ENCODE data around the gene ADAMTS17.

The ADAMTS17 gene

GRCh38 chr15:100030586-100031229 is 311.1 kb downstream of the ADAMTS17 start:
- DNase-seq (ENCODE audit: low read depth) = no peak
- no peak overlapping the region for H3K4me3 ChIP-seq (ENCODE audit: low read depth, low read length)
- TF ChIP-seq, protein P1, sequence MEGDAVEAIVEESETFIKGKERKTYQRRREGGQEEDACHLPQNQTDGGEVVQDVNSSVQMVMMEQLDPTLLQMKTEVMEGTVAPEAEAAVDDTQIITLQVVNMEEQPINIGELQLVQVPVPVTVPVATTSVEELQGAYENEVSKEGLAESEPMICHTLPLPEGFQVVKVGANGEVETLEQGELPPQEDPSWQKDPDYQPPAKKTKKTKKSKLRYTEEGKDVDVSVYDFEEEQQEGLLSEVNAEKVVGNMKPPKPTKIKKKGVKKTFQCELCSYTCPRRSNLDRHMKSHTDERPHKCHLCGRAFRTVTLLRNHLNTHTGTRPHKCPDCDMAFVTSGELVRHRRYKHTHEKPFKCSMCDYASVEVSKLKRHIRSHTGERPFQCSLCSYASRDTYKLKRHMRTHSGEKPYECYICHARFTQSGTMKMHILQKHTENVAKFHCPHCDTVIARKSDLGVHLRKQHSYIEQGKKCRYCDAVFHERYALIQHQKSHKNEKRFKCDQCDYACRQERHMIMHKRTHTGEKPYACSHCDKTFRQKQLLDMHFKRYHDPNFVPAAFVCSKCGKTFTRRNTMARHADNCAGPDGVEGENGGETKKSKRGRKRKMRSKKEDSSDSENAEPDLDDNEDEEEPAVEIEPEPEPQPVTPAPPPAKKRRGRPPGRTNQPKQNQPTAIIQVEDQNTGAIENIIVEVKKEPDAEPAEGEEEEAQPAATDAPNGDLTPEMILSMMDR (IDR thresholded peaks at IDR 0.05; ENCODE audit: low read depth, low read length, missing control alignments) = no peak

DNA sequence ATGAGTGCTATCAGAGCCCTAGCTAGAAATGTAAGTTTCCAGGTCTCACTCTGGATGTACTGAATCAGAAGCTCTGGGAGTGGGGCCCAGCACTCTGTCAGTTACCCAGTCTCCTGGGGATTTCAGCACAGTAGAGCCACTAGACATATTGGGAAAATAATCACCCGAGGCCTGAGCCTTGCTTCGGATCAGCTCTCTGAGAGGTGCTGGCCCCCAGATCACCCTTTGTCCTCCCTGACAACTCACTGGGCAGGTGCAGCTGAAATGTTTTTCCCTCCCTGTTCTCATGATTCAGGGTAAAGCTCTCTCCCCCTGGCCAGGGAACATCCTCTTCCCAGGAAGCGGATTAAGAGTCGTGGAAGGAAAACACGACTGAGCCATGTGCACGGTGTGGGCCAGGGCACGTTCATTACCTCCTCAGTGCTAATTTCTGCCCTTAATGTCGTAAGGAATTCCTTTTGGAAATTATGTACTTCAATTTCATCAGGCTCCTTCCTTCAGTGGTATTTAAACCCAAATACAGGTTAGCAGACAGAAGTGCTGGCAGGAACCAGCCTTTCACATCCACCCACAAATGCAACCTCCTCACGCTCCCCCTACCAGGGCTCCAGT is 311.8 kb downstream of the ADAMTS17 start:
- no peak for DNase-seq (ENCODE audit: low read depth)
- TF ChIP-seq, protein P1 (IDR thresholded peaks at IDR 0.05; ENCODE audit: low read depth, low read length, missing control alignments) = no peak
- H3K4me3 ChIP-seq (ENCODE audit: low read depth, low read length) = no peak overlapping the region

GRCh38 chr15:100029045-100029444 is 312.7 kb downstream of the ADAMTS17 start:
- H3K4me3 ChIP-seq (ENCODE audit: low read depth, low read length) = no peak overlapping the region
- DNase-seq (ENCODE audit: low read depth) = no peak
- TF ChIP-seq, protein P1 (IDR thresholded peaks at IDR 0.05; ENCODE audit: low read depth, low read length, missing control alignments) = no peak

DNA sequence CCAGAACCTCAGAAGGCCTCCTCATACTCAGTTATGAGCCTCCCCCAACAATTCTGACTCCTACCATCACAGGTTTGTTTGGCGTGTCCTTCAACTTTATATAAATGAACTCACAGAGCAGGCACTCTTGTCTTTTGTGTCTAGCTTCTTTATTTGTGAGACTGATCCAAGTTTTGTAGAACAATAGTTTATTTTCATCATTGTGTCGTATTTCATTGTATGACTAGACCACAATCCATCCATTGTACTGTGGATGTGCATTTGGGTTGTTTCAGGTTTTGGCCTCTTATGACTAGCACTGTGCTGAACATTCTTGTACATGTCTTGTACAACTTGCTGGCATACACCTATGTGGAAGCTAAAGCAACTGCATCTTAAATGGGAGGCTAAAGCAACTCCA is 315.7 kb downstream of the ADAMTS17 start:
- H3K4me3 ChIP-seq (ENCODE audit: low read depth, low read length) = no peak overlapping the region
- TF ChIP-seq, protein P1 (IDR thresholded peaks at IDR 0.05; ENCODE audit: low read depth, low read length, missing control alignments) = no peak
- no peak for DNase-seq (ENCODE audit: low read depth)

DNA sequence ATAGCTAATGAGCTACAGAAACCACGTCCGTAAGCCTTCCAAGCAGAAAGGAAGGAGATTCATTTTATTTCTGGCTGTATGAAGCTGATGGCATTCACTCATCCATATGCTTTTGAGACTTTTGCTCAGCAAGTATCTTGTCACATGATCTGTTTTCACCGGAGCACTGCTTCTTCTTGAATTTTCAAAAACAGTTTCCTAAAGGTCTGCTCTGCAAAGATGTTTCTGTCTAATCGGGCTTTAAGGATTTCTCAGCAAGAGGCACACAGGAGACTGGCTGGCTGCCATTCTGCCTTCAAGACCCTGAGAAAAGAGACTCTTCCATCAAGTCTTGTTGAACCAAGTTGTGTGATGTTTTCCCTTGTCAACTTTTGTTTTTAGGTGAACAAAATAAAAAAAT is 319.0 kb downstream of the ADAMTS17 start:
- TF ChIP-seq, protein P1 (IDR thresholded peaks at IDR 0.05; ENCODE audit: low read depth, low read length, missing control alignments) = no peak
- no peak for DNase-seq (ENCODE audit: low read depth)
- no peak overlapping the region for H3K4me3 ChIP-seq (ENCODE audit: low read depth, low read length)

GRCh38 chr15:100022391-100022790 is 319.4 kb downstream of the ADAMTS17 start:
- no peak for DNase-seq (ENCODE audit: low read depth)
- TF ChIP-seq, protein P1 (IDR thresholded peaks at IDR 0.05; ENCODE audit: low read depth, low read length, missing control alignments) = no peak
- no peak overlapping the region for H3K4me3 ChIP-seq (ENCODE audit: low read depth, low read length)

DNA sequence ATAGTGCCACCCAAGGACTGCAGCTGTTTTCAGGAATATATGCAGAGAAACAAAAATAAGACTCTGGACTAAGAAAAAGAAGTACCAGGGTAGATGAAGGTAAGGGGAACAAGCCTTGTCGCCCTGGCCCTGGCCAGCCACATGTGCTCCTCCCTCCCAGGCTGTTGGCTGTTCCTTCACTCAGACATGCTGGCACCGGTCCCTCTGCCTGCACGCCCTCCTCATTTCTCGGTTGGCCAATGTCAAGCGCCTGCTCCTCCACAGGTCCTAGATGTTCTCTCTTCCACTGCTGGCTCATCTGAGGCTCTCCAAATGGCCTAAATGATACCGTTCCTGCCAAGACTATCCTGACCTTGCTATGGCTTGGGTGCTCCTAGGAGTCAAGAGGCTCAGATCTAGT is 320.1 kb downstream of the ADAMTS17 start:
- no peak overlapping the region for H3K4me3 ChIP-seq (ENCODE audit: low read depth, low read length)
- TF ChIP-seq, protein P1 (IDR thresholded peaks at IDR 0.05; ENCODE audit: low read depth, low read length, missing control alignments) = no peak
- no peak for DNase-seq (ENCODE audit: low read depth)

Data from GM12864 (cell line).